Activated T-cell treated with anti-CD3 and anti-CD28 coated beads, Interleukin-2, amount 50 U/mL, for 24 hours (primary cell): Measurements from ENCODE around the gene GAA.

Experiments used
- DNase-seq: peaks from one replicate; pipeline ENCODE4 v3.0.0-alpha.2; 2020
- H3K27ac Mint-ChIP-seq: 2 replicates; pipeline ENCODE4 v1.8.0; 2020; ENCODE audit warnings: mild to moderate bottlenecking, mixed read lengths
- H3K27me3 Mint-ChIP-seq: 2 replicates; pipeline ENCODE4 v1.8.0; 2020; ENCODE audit warnings: mixed read lengths
- H3K36me3 Mint-ChIP-seq: 2 replicates; pipeline ENCODE4 v1.8.0; 2020; ENCODE audit warnings: low read depth, mixed read lengths
- H3K4me1 Mint-ChIP-seq: 2 replicates; pipeline ENCODE4 v1.8.0; 2020; ENCODE audit warnings: low read depth, mixed read lengths
- H3K4me3 Mint-ChIP-seq: 2 replicates; pipeline ENCODE4 v1.8.0; 2020; ENCODE audit warnings: mild to moderate bottlenecking, moderate library complexity, mixed read lengths
- H3K9me3 Mint-ChIP-seq: 2 replicates; pipeline ENCODE4 v1.8.0; 2020; ENCODE audit warnings: mixed read lengths

GAA gene

GRCh38 chr17:80092959-80093358, 8.4 kb upstream of the GAA start:
- DNase-seq: no peak
- Mint-ChIP-seq H3K9me3 (no peaks in the 10 kb centered on the region), H3K27ac (no peak overlapping the region), H3K4me1 (no peaks in the 10 kb centered on the region), H3K27me3 (no peaks in the 10 kb centered on the region), H3K36me3 (no peaks in the 10 kb centered on the region), H3K4me3 (no peak overlapping the region)

GRCh38 chr17:80095038-80095843, 6.1 kb upstream of the GAA start:
- H3K4me3 Mint-ChIP-seq: no peak overlapping the region
- H3K36me3 Mint-ChIP-seq: no peaks in the 10 kb centered on the region
- H3K9me3 Mint-ChIP-seq: no peaks in the 10 kb centered on the region
- peaks cover 10% of the 10 kb centered on the region for H3K4me1 Mint-ChIP-seq
- no peaks in the 10 kb centered on the region for H3K27me3 Mint-ChIP-seq
- no peak overlapping the region for H3K27ac Mint-ChIP-seq
- DNase-seq: no peak

- DNase-seq: no peak
- H3K4me3 Mint-ChIP-seq: no peak overlapping the region
- no peak overlapping the region for H3K27ac Mint-ChIP-seq
- no peaks in the 10 kb centered on the region for H3K27me3 Mint-ChIP-seq
- peaks cover 17% of the 10 kb centered on the region for H3K4me1 Mint-ChIP-seq
- H3K9me3 Mint-ChIP-seq: no peaks in the 10 kb centered on the region
- H3K36me3 Mint-ChIP-seq: no peaks in the 10 kb centered on the region
Observed at GRCh38 chr17:80095844-80096475, 5.4 kb upstream of the GAA start.

GRCh38 chr17:80096561-80097021, 4.8 kb upstream of the GAA start:
- peaks cover 18% of the 10 kb centered on the region for H3K4me1 Mint-ChIP-seq
- DNase-seq: no peak
- no peak overlapping the region for H3K27ac Mint-ChIP-seq
- H3K27me3 Mint-ChIP-seq: no peaks in the 10 kb centered on the region
- no peak overlapping the region for H3K4me3 Mint-ChIP-seq
- no peaks in the 10 kb centered on the region for H3K9me3 Mint-ChIP-seq
- H3K36me3 Mint-ChIP-seq: peaks cover under 1% of the 10 kb centered on the region

GRCh38 chr17:80097127-80097621, 4.2 kb upstream of the GAA start:
- DNase-seq: no peak
- H3K27me3 Mint-ChIP-seq: no peaks in the 10 kb centered on the region
- no peaks in the 10 kb centered on the region for H3K9me3 Mint-ChIP-seq
- no peak overlapping the region for H3K4me3 Mint-ChIP-seq
- peaks cover 21% of the 10 kb centered on the region for H3K4me1 Mint-ChIP-seq
- no peak overlapping the region for H3K27ac Mint-ChIP-seq
- H3K36me3 Mint-ChIP-seq: peaks cover 7% of the 10 kb centered on the region

- Mint-ChIP-seq H3K9me3 (no peaks in the 10 kb centered on the region), H3K4me1 (peaks cover 28% of the 10 kb centered on the region), H3K27me3 (no peaks in the 10 kb centered on the region), H3K27ac (no peak overlapping the region), H3K36me3 (peaks cover 7% of the 10 kb centered on the region), H3K4me3 (no peak overlapping the region)
- DNase-seq: no peak
Observed at GRCh38 chr17:80097844-80098691, 3.3 kb upstream of the GAA start.

GRCh38 chr17:80099291-80100034, 1.9 kb upstream of the GAA start:
- Mint-ChIP-seq H3K9me3 (no peaks in the 10 kb centered on the region), H3K4me1 (peaks cover 32% of the 10 kb centered on the region), H3K27me3 (no peaks in the 10 kb centered on the region), H3K4me3 (no peak overlapping the region), H3K27ac (no peak overlapping the region), H3K36me3 (peaks cover 7% of the 10 kb centered on the region)
- no peak for DNase-seq

GRCh38 chr17:80100035-80100323, 1.4 kb upstream of the GAA start:
- DNase-seq: no peak
- no peaks in the 10 kb centered on the region for H3K27me3 Mint-ChIP-seq
- H3K9me3 Mint-ChIP-seq: no peaks in the 10 kb centered on the region
- H3K27ac Mint-ChIP-seq: peak overlapping the region; percentile 90
- peaks cover 7% of the 10 kb centered on the region for H3K36me3 Mint-ChIP-seq
- H3K4me1 Mint-ChIP-seq: peaks cover 32% of the 10 kb centered on the region
- peak overlapping the region; percentile 79 for H3K4me3 Mint-ChIP-seq

GRCh38 chr17:80101946-80102663, 724 bp downstream of the GAA start:
- Mint-ChIP-seq H3K4me3 (peak overlapping the region; percentile 91), H3K27ac (peak overlapping the region; percentile 90), H3K27me3 (no peaks in the 10 kb centered on the region), H3K36me3 (peaks cover 15% of the 10 kb centered on the region), H3K4me1 (peaks cover 32% of the 10 kb centered on the region), H3K9me3 (no peaks in the 10 kb centered on the region)
- no peak for DNase-seq

GRCh38 chr17:80102664-80103448, 1.5 kb downstream of the GAA start:
- H3K36me3 Mint-ChIP-seq: peaks cover 15% of the 10 kb centered on the region

GRCh38 chr17:80103449-80104085, 2.2 kb downstream of the GAA start:
- Mint-ChIP-seq H3K9me3 (no peaks in the 10 kb centered on the region), H3K27ac (no peak overlapping the region), H3K4me1 (peaks cover 32% of the 10 kb centered on the region), H3K27me3 (no peaks in the 10 kb centered on the region), H3K36me3 (peaks cover 15% of the 10 kb centered on the region), H3K4me3 (peak overlapping the region; percentile 91)
- DNase-seq: no peak

More at GRCh38 chr17:80102664-80103448, 1.5 kb downstream of the GAA start:
- Mint-ChIP-seq H3K27me3 (no peaks in the 10 kb centered on the region), H3K4me3 (peak overlapping the region; percentile 91), H3K27ac (peak overlapping the region; percentile 90), H3K4me1 (peaks cover 32% of the 10 kb centered on the region), H3K9me3 (no peaks in the 10 kb centered on the region)
- DNase-seq: no peak

GRCh38 chr17:80104321-80104955, 3.1 kb downstream of the GAA start:
- no peaks in the 10 kb centered on the region for H3K9me3 Mint-ChIP-seq
- H3K36me3 Mint-ChIP-seq: peaks cover 15% of the 10 kb centered on the region
- peaks cover 30% of the 10 kb centered on the region for H3K4me1 Mint-ChIP-seq
- no peak for DNase-seq
- H3K27me3 Mint-ChIP-seq: no peaks in the 10 kb centered on the region
- H3K27ac Mint-ChIP-seq: no peak overlapping the region
- H3K4me3 Mint-ChIP-seq: no peak overlapping the region
